NOMO-1 treated with DMSO at 0.1 percent for 48 hours (cell line): Measurements from ENCODE around the gene CCDC63.
A peak's percentile ranks its signal among the peaks of the same experiment; 100 is the strongest.

ENCODE experiments used
- DNase-seq: peaks from one replicate; lab custom pipeline; 2025; ENCODE audit not compliant: unreplicated experiment; lab: John Stamatoyannopoulos, UW

CCDC63 gene

GRCh38 chr12:110880651-110881050 lies 33.9 kb downstream of the CCDC63 start:
- no peak for DNase-seq

GRCh38 chr12:110883251-110883650 lies 36.5 kb downstream of the CCDC63 start:
- DNase-seq, result no peak

- DNase-seq, result no peak
These were observed 38.5 kb downstream of the CCDC63 start for GRCh38 chr12:110885152-110885840.

GRCh38 chr12:110888256-110888991 lies 41.6 kb downstream of the CCDC63 start:
- DNase-seq, result no peak

GRCh38 chr12:110889361-110889760 lies 42.6 kb downstream of the CCDC63 start:
- DNase-seq, result no peak

GRCh38 chr12:110893956-110894355 lies 47.2 kb downstream of the CCDC63 start:
- no peak for DNase-seq

- DNase-seq, result no peak
These were observed 49.8 kb downstream of the CCDC63 start for GRCh38 chr12:110896559-110896958.

GRCh38 chr12:110901401-110901800 lies 54.6 kb downstream of the CCDC63 start:
- no peak for DNase-seq

- DNase-seq, result no peak
These were observed 56.7 kb downstream of the CCDC63 start for GRCh38 chr12:110903511-110903910.

GRCh38 chr12:110906083-110906482 lies 59.3 kb downstream of the CCDC63 start:
- DNase-seq, result peak; percentile 74

- DNase-seq, result no peak
These were observed 59.7 kb downstream of the CCDC63 start for GRCh38 chr12:110906516-110906915.

- no peak for DNase-seq
These were observed 60.2 kb downstream of the CCDC63 start for GRCh38 chr12:110906985-110907384.

GRCh38 chr12:110907583-110907982 lies 60.8 kb downstream of the CCDC63 start:
- no peak for DNase-seq

- DNase-seq, result no peak
These were observed 61.8 kb downstream of the CCDC63 start for GRCh38 chr12:110908377-110909152.

- DNase-seq, result no peak
These were observed 65.5 kb downstream of the CCDC63 start for GRCh38 chr12:110912263-110912662.

GRCh38 chr12:110913119-110914056 lies 66.6 kb downstream of the CCDC63 start:
- peak; percentile 83 for DNase-seq

- no peak for DNase-seq
These were observed 69.6 kb downstream of the CCDC63 start for GRCh38 chr12:110916295-110916875.

GRCh38 chr12:110917467-110917866 lies 70.7 kb downstream of the CCDC63 start:
- DNase-seq, result no peak

GRCh38 chr12:110917961-110918360 lies 71.2 kb downstream of the CCDC63 start:
- DNase-seq, result no peak

GRCh38 chr12:110919720-110920119 lies 72.9 kb downstream of the CCDC63 start:
- DNase-seq, result no peak
